ENCODE results near the gene PIP5K1A.
"Not testable (repeated sequence)": the region's sequence is repeated elsewhere in the genome, so short reads cannot be mapped to it uniquely, and the experiment has no call there.

Gene PIP5K1A, protein sequence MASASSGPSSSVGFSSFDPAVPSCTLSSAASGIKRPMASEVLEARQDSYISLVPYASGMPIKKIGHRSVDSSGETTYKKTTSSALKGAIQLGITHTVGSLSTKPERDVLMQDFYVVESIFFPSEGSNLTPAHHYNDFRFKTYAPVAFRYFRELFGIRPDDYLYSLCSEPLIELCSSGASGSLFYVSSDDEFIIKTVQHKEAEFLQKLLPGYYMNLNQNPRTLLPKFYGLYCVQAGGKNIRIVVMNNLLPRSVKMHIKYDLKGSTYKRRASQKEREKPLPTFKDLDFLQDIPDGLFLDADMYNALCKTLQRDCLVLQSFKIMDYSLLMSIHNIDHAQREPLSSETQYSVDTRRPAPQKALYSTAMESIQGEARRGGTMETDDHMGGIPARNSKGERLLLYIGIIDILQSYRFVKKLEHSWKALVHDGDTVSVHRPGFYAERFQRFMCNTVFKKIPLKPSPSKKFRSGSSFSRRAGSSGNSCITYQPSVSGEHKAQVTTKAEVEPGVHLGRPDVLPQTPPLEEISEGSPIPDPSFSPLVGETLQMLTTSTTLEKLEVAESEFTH

DNA sequence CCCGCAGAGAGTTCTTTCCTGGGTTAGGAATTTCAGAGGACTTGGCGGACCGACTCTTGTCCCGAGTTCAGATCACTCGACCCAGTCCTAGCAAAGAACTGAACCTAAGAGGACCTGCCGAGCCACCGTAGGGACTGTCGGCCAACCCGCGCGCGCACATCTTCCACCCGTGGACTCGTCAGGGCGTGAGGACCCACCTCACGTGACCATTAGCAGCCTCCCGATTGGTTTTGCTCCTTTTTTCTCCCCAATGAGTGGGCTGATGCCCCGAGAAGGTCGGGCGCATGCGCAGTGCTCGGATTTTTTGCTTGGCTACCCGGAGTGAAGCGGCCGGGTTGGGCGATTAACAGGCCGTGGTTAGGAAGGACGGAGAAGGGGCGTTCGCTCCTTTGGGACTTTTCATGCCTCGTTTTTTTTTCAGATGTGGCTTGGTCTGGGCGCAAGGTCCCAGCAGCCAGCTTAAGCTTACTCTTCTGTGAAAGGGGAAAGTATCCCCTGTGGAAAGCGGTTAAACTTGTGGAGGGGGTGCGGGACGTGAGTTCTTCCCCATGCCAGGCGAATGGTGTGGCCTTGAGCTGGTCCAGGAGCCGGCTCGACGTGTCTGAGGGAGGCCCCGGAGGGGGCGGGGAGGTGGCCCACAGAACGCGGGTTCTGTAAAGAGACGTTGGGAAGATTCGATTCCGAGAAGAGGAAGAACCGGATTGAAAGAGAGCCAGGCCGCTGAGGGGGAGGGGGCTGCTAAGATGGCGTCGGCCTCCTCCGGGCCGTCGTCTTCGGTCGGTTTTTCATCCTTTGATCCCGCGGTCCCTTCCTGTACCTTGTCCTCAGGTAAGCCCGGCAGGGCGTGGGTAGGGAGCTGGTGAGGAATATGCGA, at the start of gene PIP5K1A:
Gene PIP5K1A, plus strand, starts transcription at position 299 of the 874 bp plus-strand sequence. Its CDS starts 445 bp downstream, at position 744.
- peak; percentile 97 for DNase-seq (ENCODE audit: low read depth)

- DNase-seq (ENCODE audit: low read depth), result no peak
Measured at GRCh38 chr1:151156515-151156819, 41.9 kb upstream of the PIP5K1A start, which contains the start of gene TNFAIP8L2. Gene TNFAIP8L2 (plus strand): TSS chr1:151156649. CDS start chr1:151158698, 2,049 bp downstream.

- no peak for DNase-seq (ENCODE audit: low read depth)
Measured at GRCh38 chr1:151157067-151157531, 41.3 kb upstream of the PIP5K1A start.

- no peak for DNase-seq (ENCODE audit: low read depth)
Measured at GRCh38 chr1:151158326-151158725, 40.0 kb upstream of the PIP5K1A start.

GRCh38 chr1:151158751-151159251, 39.6 kb upstream of the PIP5K1A start:
- DNase-seq (ENCODE audit: low read depth), result no peak

- DNase-seq (ENCODE audit: low read depth), result no peak
Measured at GRCh38 chr1:151159373-151159772, 39.0 kb upstream of the PIP5K1A start.

- peak; percentile 16 for DNase-seq (ENCODE audit: low read depth)
Measured at GRCh38 chr1:151164732-151165280, 33.5 kb upstream of the PIP5K1A start.

GRCh38 chr1:151165281-151165737, 33.0 kb upstream of the PIP5K1A start:
- peak; percentile 55 for DNase-seq (ENCODE audit: low read depth)

- peak; percentile 100 for DNase-seq (ENCODE audit: low read depth)
Measured at GRCh38 chr1:151165738-151166504, 32.4 kb upstream of the PIP5K1A start, which contains the start of the genes LYSMD1 and SCNM1. Gene LYSMD1 (minus strand): TSS chr1:151165902. CDS start chr1:151165258, 644 bp downstream. Gene SCNM1 (plus strand): TSS chr1:151166144. CDS start chr1:151166153, 9 bp downstream.

DNA sequence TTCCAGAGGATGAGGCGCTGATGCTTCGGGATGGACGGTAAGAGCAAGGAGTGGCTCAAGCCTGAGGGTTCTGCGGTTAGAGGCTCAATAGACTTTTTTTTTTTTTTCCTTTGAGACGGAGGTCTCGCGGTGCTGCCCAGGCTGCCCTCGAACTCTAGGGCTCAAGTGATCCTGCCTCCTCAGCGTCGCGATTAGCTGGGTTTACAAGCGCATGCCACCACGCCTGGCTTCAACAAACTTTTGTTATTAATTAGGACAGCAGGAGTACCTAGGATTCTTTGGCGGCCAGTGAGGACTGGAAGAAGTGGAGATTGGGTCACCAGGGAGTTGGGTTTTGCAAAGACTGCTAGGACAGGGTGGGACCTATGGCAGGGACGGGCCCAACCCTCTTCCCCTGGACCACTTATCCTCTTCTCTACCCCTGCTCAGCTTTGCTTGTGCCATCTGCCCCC, 31.8 kb upstream of the PIP5K1A start:
- DNase-seq (ENCODE audit: low read depth), result peak; percentile 91

- DNase-seq (ENCODE audit: low read depth), result no peak
Measured at GRCh38 chr1:151167116-151167515, 31.2 kb upstream of the PIP5K1A start.

- DNase-seq (ENCODE audit: low read depth), result no peak
Measured at GRCh38 chr1:151171190-151171589, 27.2 kb upstream of the PIP5K1A start.

GRCh38 chr1:151175041-151175741, 23.2 kb upstream of the PIP5K1A start:
- DNase-seq (ENCODE audit: low read depth), result no peak

DNA sequence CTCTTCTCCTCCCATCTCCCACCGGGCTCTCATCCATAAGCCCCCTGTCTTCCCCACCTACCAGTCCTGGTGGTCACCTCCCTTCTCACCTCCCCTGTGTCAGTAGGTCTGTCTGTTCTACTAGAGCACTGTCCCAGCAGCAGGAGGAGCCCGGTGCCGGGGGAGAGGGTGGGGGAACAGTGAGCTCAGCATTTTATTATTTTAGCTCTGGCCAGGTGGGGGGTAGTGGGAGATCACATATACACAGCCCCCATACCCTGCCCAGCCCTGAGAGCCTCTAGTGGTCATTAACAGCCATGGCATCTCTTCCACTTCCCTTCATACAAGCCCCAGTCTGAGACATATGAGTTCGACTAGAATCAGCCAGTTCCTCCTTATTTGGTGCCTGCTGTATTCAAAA, 22.5 kb upstream of the PIP5K1A start, which contains the start of gene TMOD4:
Gene TMOD4, minus strand, starts transcription at position 119 of the 400 bp plus-strand sequence. CDS start 1,106 bp downstream, outside the sequence.
- peak; percentile 38 for DNase-seq (ENCODE audit: low read depth)

- DNase-seq (ENCODE audit: low read depth), result no peak
Measured at GRCh38 chr1:151176514-151177045, 21.8 kb upstream of the PIP5K1A start.

DNA sequence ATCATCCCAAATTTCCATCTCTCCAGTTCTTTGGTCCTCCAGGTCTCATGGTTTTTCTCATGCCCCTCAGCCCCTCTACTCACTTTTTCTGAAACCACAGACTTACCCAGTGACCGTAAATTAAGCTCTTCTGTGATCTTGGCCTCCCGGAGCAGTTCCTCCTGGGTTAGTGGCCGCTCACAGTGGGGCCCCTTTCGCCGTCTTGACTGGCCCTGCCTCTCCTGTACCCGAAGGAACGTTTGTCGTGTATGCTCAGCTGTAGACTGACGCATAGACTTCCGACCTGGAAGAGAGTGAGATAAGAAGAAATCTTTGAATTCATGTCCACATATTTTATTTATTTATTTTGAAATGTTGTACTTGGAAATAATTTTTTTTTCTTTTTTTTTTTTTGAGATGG, 14.1 kb upstream of the PIP5K1A start:
- no peak for DNase-seq (ENCODE audit: low read depth)

- DNase-seq (ENCODE audit: low read depth), result no peak
Measured at GRCh38 chr1:151187205-151187604, 11.1 kb upstream of the PIP5K1A start.

GRCh38 chr1:151188667-151189066, 9.7 kb upstream of the PIP5K1A start:
- DNase-seq (ENCODE audit: low read depth), result not testable (repeated sequence)

GRCh38 chr1:151189637-151190445, 8.5 kb upstream of the PIP5K1A start, which contains the start of gene VPS72:
Gene VPS72 (minus strand): TSS chr1:151190197. CDS start chr1:151190121, 76 bp downstream.
- DNase-seq (ENCODE audit: low read depth), result peak; percentile 93
